ENCODE results near the gene ABHD6. TPM values are rescaled to one million over a fixed set of nuclear protein-coding genes. Genes with fewer than 3 reads are reported as not detected.

Gene ABHD6
- total RNA-seq, 2 donors from 2014 or later = 7.5 to 8.6 TPM

DNA sequence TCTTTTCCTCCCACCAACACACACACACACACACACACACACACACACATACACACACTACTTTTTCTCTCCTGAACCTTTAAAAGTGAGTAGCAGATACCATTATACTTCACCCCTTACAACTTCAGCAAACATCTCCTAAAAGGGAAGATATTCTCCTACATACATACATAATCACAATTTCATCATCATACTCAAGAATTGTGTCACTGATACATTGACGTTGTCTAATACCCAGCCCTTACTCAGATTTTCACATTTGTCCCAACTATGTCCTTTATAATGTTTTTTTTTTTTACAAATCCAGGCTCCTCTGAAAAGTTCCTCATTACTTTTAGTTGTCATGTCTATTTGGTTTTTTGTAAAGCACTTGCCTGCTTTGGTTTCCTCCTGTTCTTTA is 18.5 kb downstream of the ABHD6 start:
- Histone ChIP-seq H3K36me3 (ENCODE audit: control insufficient read depth, insufficient read depth, low read length) (no peaks in the 10 kb centered on the region), H3K9me3 (ENCODE audit: control insufficient read depth, low read length) (no peaks in the 10 kb centered on the region), H3K4me1 (ENCODE audit: control insufficient read depth, insufficient read depth, low read length) (no peaks in the 10 kb centered on the region), H3K4me3 (ENCODE audit: low read length) (no peak overlapping the region), H3K27ac (ENCODE audit: low read depth, low read length) (no peak overlapping the region), H3K27me3 (ENCODE audit: control insufficient read depth, insufficient read depth, low read length, poor library complexity, severe bottlenecking) (no peaks in the 10 kb centered on the region), H3K9ac (ENCODE audit: extremely low read depth, low read length, poor library complexity, severe bottlenecking) (no peak overlapping the region)
- no peak for DNase-seq
- Mint-ChIP-seq H3K4me1 (peaks cover 3% of the 10 kb centered on the region), H3K27ac (no peak overlapping the region), H3K27me3 (ENCODE audit: insufficient read depth) (no peaks in the 10 kb centered on the region), H3K36me3 (ENCODE audit: low read depth) (peaks cover 17% of the 10 kb centered on the region), H3K4me3 (no peak overlapping the region), H3K9me3 (no peaks in the 10 kb centered on the region)
- no peak for TF ChIP-seq CTCF (conservative IDR thresholded peaks at IDR 0.05)
- 96 to 100% methylated on average over 1 of the region's 1 CpG for WGBS, 2 experiments (ENCODE audit: insufficient coverage in 1 of 2, insufficient read length in 1 of 2)

DNA sequence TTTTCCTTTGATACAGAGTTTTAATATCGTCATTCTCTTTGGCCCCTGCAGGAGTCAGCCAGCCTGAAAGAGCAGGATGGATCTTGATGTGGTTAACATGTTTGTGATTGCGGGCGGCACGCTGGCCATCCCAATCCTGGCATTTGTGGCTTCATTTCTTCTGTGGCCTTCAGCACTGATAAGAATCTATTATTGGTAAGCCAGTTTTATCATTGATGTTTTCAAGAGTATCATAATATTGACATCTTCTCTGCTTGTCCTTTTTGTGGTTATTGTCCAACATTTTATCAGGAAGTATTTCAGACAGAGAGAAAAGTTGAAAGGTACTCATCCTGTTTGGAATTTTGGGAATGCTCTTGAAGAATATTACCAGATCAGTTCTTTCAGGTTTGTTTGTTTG is 18.9 kb downstream of the ABHD6 start:
- Histone ChIP-seq H3K36me3 (ENCODE audit: control insufficient read depth, insufficient read depth, low read length) (no peaks in the 10 kb centered on the region), H3K9me3 (ENCODE audit: control insufficient read depth, low read length) (no peaks in the 10 kb centered on the region), H3K9ac (ENCODE audit: extremely low read depth, low read length, poor library complexity, severe bottlenecking) (no peak overlapping the region), H3K4me1 (ENCODE audit: control insufficient read depth, insufficient read depth, low read length) (no peaks in the 10 kb centered on the region), H3K4me3 (ENCODE audit: low read length) (no peak overlapping the region), H3K27ac (ENCODE audit: low read depth, low read length) (no peak overlapping the region), H3K27me3 (ENCODE audit: control insufficient read depth, insufficient read depth, low read length, poor library complexity, severe bottlenecking) (no peaks in the 10 kb centered on the region)
- Mint-ChIP-seq H3K36me3 (ENCODE audit: low read depth) (peaks cover 15% of the 10 kb centered on the region), H3K4me3 (no peak overlapping the region), H3K27ac (no peak overlapping the region), H3K27me3 (ENCODE audit: insufficient read depth) (no peaks in the 10 kb centered on the region), H3K9me3 (no peaks in the 10 kb centered on the region), H3K4me1 (peaks cover 3% of the 10 kb centered on the region)
- TF ChIP-seq CTCF (conservative IDR thresholded peaks at IDR 0.05) = peak; percentile 14
- no peak for DNase-seq
- WGBS, 2 experiments (ENCODE audit: insufficient coverage in 1 of 2, insufficient read length in 1 of 2) = 95 to 100% methylated on average over 3 to 4 of the region's 4 CpGs

DNA sequence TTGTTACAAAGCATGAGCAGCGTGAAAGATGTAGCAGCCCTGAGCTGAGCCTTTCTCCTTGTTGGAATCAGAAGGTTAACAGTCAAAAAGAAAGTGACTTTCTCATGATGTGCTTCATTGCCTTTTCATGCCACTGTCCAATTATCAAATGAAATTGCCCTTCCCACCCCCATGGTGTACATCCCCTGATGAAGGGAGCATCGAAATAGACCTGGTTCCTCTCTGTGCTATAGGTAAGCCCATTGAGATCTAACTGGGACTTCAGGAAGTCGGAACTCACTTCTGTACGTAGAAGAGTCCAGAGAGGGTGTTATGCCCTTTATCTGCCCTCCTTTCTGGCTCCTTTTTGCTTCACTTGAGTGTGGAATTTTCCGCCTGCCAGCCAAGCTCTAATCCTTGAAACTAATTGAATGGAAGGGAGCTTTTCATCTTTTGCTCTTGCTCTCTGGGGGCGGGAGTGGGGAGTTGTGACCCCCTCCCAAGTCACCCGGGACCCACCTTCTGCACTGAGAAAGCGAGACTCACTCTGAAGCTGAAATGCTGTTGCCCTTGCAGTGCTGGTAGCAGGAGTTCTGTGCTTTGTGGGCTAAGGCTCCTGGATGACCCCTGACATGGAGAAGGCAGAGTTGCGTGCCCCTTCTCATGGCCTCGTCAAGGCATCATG is 20.9 kb downstream of the ABHD6 start:
- Histone ChIP-seq H3K36me3 (ENCODE audit: control insufficient read depth, insufficient read depth, low read length) (no peaks in the 10 kb centered on the region), H3K27me3 (ENCODE audit: control insufficient read depth, insufficient read depth, low read length, poor library complexity, severe bottlenecking) (no peaks in the 10 kb centered on the region), H3K4me1 (ENCODE audit: control insufficient read depth, insufficient read depth, low read length) (no peaks in the 10 kb centered on the region), H3K9me3 (ENCODE audit: control insufficient read depth, low read length) (no peaks in the 10 kb centered on the region), H3K4me3 (ENCODE audit: low read length) (no peak overlapping the region), H3K9ac (ENCODE audit: extremely low read depth, low read length, poor library complexity, severe bottlenecking) (no peak overlapping the region), H3K27ac (ENCODE audit: low read depth, low read length) (peak overlapping the region; percentile 14)
- Mint-ChIP-seq H3K27ac (no peak overlapping the region), H3K36me3 (ENCODE audit: low read depth) (peaks cover 16% of the 10 kb centered on the region), H3K9me3 (no peaks in the 10 kb centered on the region), H3K4me1 (no peaks in the 10 kb centered on the region), H3K4me3 (no peak overlapping the region), H3K27me3 (ENCODE audit: insufficient read depth) (no peaks in the 10 kb centered on the region)
- TF ChIP-seq CTCF (conservative IDR thresholded peaks at IDR 0.05) = no peak
- DNase-seq = peak; percentile 26
- WGBS, 2 experiments (ENCODE audit: insufficient coverage in 1 of 2, insufficient read length in 1 of 2) = 80 to 86% methylated on average over 9 to 10 of the region's 10 CpGs

Measured in endodermal cell (in vitro differentiated cells).